LNCAP (cell line): ENCODE data around the gene PLEKHG4B.

ENCODE experiments used
- CTCF ChIP-seq: fragments of 450-650 bp; IDR thresholded peaks from 2 replicates; pipeline ENCODE4 v1.5.1; 2017; ENCODE audit warnings: mild to moderate bottlenecking

Gene PLEKHG4B

GRCh38 chr5:231661-232060 is 139.7 kb downstream of the PLEKHG4B start:
- no peak for TF ChIP-seq CTCF

GRCh38 chr5:234450-234849 is 142.5 kb downstream of the PLEKHG4B start:
- TF ChIP-seq CTCF: no peak
